Measurements from ENCODE around the gene P2RX3. TPM values are rescaled to one million over a fixed set of nuclear protein-coding genes. Genes with fewer than 3 reads are reported as not detected.

P2RX3 gene
- total RNA-seq, 1 donor from 2014 or later: not detected

DNA sequence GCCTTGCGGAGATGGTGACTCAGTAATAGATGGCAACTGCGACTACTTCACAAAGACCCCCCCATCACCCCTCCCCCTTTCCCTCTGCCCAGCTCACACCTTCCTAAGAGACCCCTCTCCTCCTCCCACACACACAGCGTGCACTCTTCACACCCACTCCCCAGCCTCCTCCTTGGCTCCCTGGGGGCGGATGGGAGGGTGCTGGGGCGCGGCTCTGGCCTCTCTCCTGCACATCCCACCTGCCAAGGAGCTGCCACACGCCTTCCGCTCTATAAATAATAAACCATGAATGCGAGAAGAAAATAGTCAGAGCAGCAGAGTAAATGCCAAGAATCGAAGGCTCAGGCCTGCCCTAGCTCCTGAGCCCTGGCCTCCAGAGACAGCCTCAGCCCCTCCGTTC, 4.5 kb downstream of the P2RX3 start:
- Mint-ChIP-seq H3K27ac (ENCODE audit: unreplicated experiment) (no peak overlapping the region), H3K4me1 (ENCODE audit: low read depth, unreplicated experiment) (no peaks in the 10 kb centered on the region), H3K27me3 (ENCODE audit: low read depth, unreplicated experiment) (peaks cover 35% of the 10 kb centered on the region), H3K9me3 (ENCODE audit: unreplicated experiment) (no peaks in the 10 kb centered on the region), H3K4me3 (ENCODE audit: unreplicated experiment) (no peak overlapping the region), H3K36me3 (ENCODE audit: low read depth, unreplicated experiment) (no peaks in the 10 kb centered on the region)
- H3K4me3 ChIP-seq (ENCODE audit: insufficient read depth, low read depth, low read length): no peak overlapping the region
- no peaks in the 10 kb centered on the region for H3K9me3 ChIP-seq (ENCODE audit: insufficient read depth, low read depth, low read length)
- H3K27me3 ChIP-seq (ENCODE audit: insufficient read depth, low read length): peaks cover 15% of the 10 kb centered on the region
- DNase-seq (ENCODE audit: low read depth) (no peak), FAIRE-seq (no peak)
- no peaks in the 10 kb centered on the region for H3K79me2 ChIP-seq (ENCODE audit: insufficient read depth, low read length)
- no peaks in the 10 kb centered on the region for H4K20me1 ChIP-seq (ENCODE audit: insufficient read depth, low read length)
- H3K36me3 ChIP-seq (ENCODE audit: insufficient read depth, low read length): no peaks in the 10 kb centered on the region
- no peak overlapping the region for H3K9ac ChIP-seq (ENCODE audit: low read length)
- no peak overlapping the region for H3K4me2 ChIP-seq (ENCODE audit: low read length)
- no peaks in the 10 kb centered on the region for H3K4me1 ChIP-seq (ENCODE audit: insufficient read depth, low read length)
- TF ChIP-seq, protein P1, sequence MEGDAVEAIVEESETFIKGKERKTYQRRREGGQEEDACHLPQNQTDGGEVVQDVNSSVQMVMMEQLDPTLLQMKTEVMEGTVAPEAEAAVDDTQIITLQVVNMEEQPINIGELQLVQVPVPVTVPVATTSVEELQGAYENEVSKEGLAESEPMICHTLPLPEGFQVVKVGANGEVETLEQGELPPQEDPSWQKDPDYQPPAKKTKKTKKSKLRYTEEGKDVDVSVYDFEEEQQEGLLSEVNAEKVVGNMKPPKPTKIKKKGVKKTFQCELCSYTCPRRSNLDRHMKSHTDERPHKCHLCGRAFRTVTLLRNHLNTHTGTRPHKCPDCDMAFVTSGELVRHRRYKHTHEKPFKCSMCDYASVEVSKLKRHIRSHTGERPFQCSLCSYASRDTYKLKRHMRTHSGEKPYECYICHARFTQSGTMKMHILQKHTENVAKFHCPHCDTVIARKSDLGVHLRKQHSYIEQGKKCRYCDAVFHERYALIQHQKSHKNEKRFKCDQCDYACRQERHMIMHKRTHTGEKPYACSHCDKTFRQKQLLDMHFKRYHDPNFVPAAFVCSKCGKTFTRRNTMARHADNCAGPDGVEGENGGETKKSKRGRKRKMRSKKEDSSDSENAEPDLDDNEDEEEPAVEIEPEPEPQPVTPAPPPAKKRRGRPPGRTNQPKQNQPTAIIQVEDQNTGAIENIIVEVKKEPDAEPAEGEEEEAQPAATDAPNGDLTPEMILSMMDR (IDR thresholded peaks at IDR 0.05; ENCODE audit: insufficient read depth, low read depth, low read length): no peak
- no peak for TF ChIP-seq EZH2 (IDR thresholded peaks at IDR 0.05; ENCODE audit: insufficient read depth, low read length)
- H3K27ac ChIP-seq (ENCODE audit: low read depth, low read length): no peak overlapping the region
- no peak overlapping the region for H2AFZ ChIP-seq (ENCODE audit: low read depth, low read length)

DNA sequence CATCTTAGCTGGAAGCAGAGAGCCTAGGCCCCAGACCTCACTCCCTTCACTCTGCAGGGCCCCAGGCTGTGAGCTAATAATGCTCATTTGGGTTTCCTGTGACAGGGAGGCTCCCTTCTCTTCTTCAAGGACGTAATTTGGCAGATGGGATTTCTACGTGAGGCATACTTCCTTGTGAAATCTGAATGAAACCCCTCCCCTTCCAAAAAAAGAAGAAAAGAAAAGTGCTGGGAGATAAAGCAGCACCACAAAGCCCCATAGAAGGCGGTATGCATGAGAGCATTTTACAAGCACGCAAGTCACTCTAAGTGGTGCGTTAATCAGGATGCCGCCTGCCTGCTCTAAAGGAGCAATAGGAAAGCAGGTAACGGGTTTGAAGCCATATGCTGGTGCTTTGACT, 5.7 kb downstream of the P2RX3 start:
- no peaks in the 10 kb centered on the region for H4K20me1 ChIP-seq (ENCODE audit: insufficient read depth, low read length)
- Mint-ChIP-seq H3K27ac (ENCODE audit: unreplicated experiment) (no peak overlapping the region), H3K4me3 (ENCODE audit: unreplicated experiment) (no peak overlapping the region), H3K36me3 (ENCODE audit: low read depth, unreplicated experiment) (no peaks in the 10 kb centered on the region), H3K4me1 (ENCODE audit: low read depth, unreplicated experiment) (no peaks in the 10 kb centered on the region), H3K9me3 (ENCODE audit: unreplicated experiment) (peaks cover 3% of the 10 kb centered on the region), H3K27me3 (ENCODE audit: low read depth, unreplicated experiment) (peaks cover 41% of the 10 kb centered on the region)
- no peak overlapping the region for H3K4me2 ChIP-seq (ENCODE audit: low read length)
- no peaks in the 10 kb centered on the region for H3K79me2 ChIP-seq (ENCODE audit: insufficient read depth, low read length)
- no peaks in the 10 kb centered on the region for H3K36me3 ChIP-seq (ENCODE audit: insufficient read depth, low read length)
- H2AFZ ChIP-seq (ENCODE audit: low read depth, low read length): no peak overlapping the region
- H3K9ac ChIP-seq (ENCODE audit: low read length): no peak overlapping the region
- no peak overlapping the region for H3K27ac ChIP-seq (ENCODE audit: low read depth, low read length)
- FAIRE-seq (no peak), DNase-seq (ENCODE audit: low read depth) (no peak)
- H3K9me3 ChIP-seq (ENCODE audit: insufficient read depth, low read depth, low read length): no peaks in the 10 kb centered on the region
- peaks cover 15% of the 10 kb centered on the region for H3K27me3 ChIP-seq (ENCODE audit: insufficient read depth, low read length)
- no peak overlapping the region for H3K4me3 ChIP-seq (ENCODE audit: insufficient read depth, low read depth, low read length)
- H3K4me1 ChIP-seq (ENCODE audit: insufficient read depth, low read length): no peaks in the 10 kb centered on the region
- TF ChIP-seq, protein P1 (IDR thresholded peaks at IDR 0.05; ENCODE audit: insufficient read depth, low read depth, low read length): no peak
- no peak for TF ChIP-seq EZH2 (IDR thresholded peaks at IDR 0.05; ENCODE audit: insufficient read depth, low read length)

GRCh38 chr11:57344826-57345225, 6.7 kb downstream of the P2RX3 start:
- Histone ChIP-seq H3K9ac (ENCODE audit: low read length) (no peak overlapping the region), H3K36me3 (ENCODE audit: insufficient read depth, low read length) (no peaks in the 10 kb centered on the region), H3K4me3 (ENCODE audit: insufficient read depth, low read depth, low read length) (no peak overlapping the region), H2AFZ (ENCODE audit: low read depth, low read length) (no peak overlapping the region), H3K9me3 (ENCODE audit: insufficient read depth, low read depth, low read length) (no peaks in the 10 kb centered on the region), H3K27me3 (ENCODE audit: insufficient read depth, low read length) (peaks cover 7% of the 10 kb centered on the region), H3K4me2 (ENCODE audit: low read length) (no peak overlapping the region), H3K27ac (ENCODE audit: low read depth, low read length) (no peak overlapping the region), H3K4me1 (ENCODE audit: insufficient read depth, low read length) (no peaks in the 10 kb centered on the region), H4K20me1 (ENCODE audit: insufficient read depth, low read length) (no peaks in the 10 kb centered on the region), H3K79me2 (ENCODE audit: insufficient read depth, low read length) (no peaks in the 10 kb centered on the region)
- no peak for FAIRE-seq
- peaks cover 3% of the 10 kb centered on the region for H3K9me3 Mint-ChIP-seq (ENCODE audit: unreplicated experiment)
- peaks cover 32% of the 10 kb centered on the region for H3K27me3 Mint-ChIP-seq (ENCODE audit: low read depth, unreplicated experiment)
- TF ChIP-seq, protein P1 (IDR thresholded peaks at IDR 0.05; ENCODE audit: insufficient read depth, low read depth, low read length): no peak
- TF ChIP-seq EZH2 (IDR thresholded peaks at IDR 0.05; ENCODE audit: insufficient read depth, low read length): no peak
- H3K27ac Mint-ChIP-seq (ENCODE audit: unreplicated experiment): no peak overlapping the region
- no peak overlapping the region for H3K4me3 Mint-ChIP-seq (ENCODE audit: unreplicated experiment)
- H3K4me1 Mint-ChIP-seq (ENCODE audit: low read depth, unreplicated experiment): no peaks in the 10 kb centered on the region
- no peak for DNase-seq (ENCODE audit: low read depth)
- no peaks in the 10 kb centered on the region for H3K36me3 Mint-ChIP-seq (ENCODE audit: low read depth, unreplicated experiment)

All from astrocyte (in vitro differentiated cells and primary cell).